Right lung (tissue), 5 donors: ENCODE results near the gene U2AF1L4. TPM values are rescaled to one million over a fixed set of nuclear protein-coding genes. Genes with fewer than 3 reads are reported as not detected.

Experiments
- DNase-seq, 2 donors: peaks; one replicate each; pipeline ENCODE4 v3.0.0-alpha.2; 2013
- polyA plus RNA-seq, 5 donors: library from polyadenylated mRNA; unstranded; fragments of 120-200 nt; gene quantifications; one replicate each; pipeline versions ENCODE4 v1.2.1 to v1.2.3, GENCODE V29; 2013; ENCODE audit warnings: inconsistent platforms in 1 of 5, low replicate concordance in 1 of 5; ENCODE audit not compliant: insufficient read length in 5 of 5, insufficient read depth in 1 of 5

U2AF1L4 gene
- polyA plus RNA-seq, 5 donors, result 15.1 to 21.7 (median 16.6) TPM

DNA sequence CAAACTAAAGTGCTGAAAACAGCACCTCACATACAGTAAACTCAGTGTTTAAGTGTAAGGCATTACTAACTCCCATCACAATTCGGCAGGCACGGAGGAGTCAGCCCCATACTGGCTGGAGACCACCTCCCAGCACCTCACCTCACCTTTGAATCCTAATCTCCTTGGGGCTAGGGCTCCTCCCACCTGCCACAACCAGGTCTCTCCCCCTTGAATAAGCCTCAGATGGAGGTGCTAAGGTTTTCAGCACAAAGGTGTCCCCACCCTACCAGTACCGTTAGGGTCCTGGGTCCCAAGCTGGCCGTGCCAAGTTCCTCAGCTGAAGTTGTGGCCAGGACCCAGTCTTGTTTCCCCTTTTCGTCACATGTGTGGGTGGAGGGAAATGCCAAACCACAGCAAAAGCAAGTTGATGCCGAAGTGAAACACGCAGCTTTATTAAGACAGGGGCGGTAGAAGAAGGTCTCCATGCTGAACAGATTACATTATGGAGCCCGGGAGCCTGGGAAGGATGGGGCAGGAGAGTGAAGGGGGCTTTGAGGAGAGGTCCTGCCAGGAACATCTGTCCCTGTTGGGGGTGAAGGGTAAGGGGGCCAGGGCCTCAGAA is 3.0 kb downstream of the U2AF1L4 start, which contains the start of gene IGFLR1:
IGFLR1 (minus strand) TSS at position 332 of the 604 bp plus-strand sequence. CDS start 1,272 bp downstream, outside the sequence.
- no peak for DNase-seq

DNA sequence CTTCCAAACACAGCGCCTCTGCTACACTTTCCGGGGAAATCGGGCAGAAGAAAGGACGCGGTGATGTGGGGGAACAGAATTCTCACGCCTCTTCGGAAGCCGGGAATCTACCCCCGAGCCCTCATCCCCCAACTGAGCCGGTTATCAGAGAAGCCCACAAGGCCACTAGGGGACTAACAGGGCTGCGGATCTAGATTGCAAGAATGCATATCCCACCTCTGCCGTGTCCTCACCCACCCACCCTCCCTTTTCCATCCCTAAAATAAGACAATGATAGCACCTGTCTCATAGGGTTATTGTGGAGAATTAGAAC is 4.1 kb downstream of the U2AF1L4 start:
- DNase-seq, result no peak

GRCh38 chr19:35740423-35741202 is 4.6 kb downstream of the U2AF1L4 start:
- peak; percentile 96 to 97 for DNase-seq

DNA sequence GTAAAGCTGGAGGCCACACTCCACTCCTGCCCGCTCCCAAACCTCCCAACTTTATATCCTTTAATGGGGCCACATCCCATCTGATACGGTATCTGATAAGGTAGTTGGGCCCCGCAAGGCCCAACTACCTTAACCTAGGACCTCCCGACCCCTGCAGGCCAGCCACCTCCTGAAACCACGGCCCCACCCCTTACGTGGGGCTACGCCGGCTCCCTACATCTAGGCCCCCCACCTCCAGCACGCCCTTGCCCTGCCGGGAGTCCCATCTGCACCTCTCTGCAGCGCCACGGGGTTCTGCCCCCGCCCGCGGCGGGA is 5.2 kb downstream of the U2AF1L4 start:
- DNase-seq, result no peak

DNA sequence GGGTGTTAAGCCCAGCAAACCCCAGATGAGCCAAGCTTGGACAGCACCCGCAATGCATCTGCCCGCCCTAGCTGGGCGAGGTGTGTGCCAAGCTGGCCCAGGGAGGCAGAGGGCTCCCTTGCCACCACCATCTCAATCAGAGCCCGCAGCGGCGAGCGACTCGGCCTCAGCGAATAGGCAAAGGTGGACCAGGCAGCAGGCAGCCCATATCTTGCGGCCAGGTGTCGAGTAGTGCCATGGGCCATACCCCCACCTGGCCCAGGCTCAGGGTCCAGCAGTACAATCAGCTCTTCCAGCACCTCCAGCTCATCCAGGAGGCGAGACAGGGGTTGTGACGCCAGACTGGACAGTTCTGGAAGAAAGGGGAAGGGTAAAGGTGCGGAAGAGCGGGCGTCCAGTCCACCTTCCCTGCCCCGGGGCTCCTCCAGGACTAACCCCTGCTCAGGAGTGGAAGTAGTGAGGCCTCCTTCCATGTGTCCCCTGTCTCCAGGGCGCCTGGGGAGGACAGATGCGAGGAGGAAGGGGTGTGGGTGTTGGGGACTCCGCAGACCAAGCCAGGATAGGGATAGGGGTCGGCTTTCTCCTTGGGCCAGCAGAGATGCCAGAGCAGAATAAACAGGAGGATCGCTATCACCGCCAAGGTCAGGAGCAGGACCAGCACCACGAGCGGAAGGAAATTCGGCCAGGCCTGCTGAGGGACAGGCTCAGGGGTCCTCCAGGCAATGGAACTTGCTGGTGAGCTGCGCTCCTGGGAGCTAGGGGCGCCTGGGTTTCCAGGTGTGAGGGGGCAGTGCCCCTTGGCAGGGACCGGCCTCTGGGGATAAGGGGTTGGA is 5.7 kb downstream of the U2AF1L4 start:
- no peak for DNase-seq

DNA sequence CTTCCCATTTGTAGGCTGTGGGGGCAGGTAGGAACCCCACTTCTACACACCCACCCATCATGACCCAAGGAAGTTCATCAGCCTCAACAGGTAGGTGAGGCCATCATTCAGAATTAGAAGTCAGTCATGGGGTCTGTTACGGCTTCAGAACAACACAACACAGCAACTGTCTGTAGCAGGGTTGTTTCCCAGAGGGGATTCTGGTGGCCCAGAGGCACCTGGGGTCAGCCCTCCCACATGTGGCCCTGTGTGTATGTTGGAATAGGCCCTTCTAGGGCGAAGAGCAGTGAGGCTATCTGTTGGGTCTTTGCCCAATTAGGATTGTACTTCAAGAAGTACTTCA is 6.4 kb downstream of the U2AF1L4 start:
- DNase-seq, result no peak

- DNase-seq, result no peak
These were observed 7.0 kb downstream of the U2AF1L4 start for GRCh38 chr19:35738021-35738886.

DNA sequence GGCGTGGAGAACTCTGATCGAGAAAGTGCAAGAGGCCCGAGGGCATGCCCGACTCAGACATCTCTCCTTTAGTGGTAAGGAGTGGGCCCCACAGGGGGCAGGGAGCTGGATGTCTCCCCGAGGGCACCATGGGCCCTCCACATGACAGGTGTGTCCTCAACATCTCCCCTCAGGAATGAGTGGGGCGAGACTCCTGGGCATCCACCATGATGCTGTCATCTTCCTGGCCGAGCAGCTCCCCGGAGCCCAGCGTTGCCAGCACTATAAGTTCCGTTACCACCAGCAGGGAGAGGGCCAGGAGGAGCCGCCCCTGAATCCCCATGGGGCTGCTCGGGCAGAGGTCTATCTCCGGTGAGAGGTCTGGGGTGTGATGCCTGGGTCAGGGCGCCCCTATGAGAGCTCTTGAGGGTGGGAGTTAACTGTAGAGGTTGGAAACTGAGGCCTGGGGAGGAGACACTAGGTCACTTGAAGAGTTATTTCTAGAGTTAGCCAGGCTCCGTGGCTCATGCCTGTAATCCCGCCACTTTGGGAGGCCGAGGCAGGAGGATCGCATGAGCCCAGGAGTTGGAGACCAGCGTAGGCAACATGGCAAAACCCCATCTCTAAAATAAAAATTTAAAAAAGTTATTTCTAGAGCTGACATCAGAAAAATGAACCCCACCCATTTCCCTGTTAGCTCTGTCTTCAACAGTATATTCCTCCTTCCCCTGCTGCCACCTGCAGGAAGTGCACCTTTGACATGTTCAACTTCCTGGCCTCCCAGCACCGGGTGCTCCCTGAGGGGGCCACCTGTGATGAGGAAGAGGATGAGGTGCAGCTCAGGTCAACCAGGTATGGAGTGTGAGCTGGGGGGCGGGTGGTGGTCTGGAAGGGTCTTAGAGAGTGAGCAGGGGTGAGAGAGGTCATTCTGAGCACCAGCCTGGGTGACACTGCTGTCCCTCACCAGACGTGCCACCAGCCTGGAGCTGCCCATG is 8.0 kb downstream of the U2AF1L4 start:
- no peak for DNase-seq

DNA sequence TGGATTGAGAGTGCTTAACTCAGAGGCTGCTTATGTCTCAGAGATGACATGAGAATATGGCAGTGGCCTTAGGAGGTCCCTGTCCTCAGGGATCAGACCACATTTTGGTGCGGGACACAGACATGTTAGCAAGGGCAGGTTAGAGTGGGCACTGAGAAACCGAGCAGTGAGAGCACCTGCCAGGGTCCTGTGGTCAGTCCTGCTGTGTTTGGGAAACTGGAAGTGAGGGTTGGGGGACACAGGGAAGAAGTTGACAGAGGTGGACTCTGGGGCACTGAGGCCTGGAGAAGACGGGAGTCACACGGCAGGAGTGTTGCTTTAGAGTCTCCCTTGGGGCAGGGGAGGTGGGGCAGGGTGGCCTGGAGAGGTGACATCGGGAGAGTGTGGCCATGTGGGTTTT is 10.3 kb downstream of the U2AF1L4 start:
- DNase-seq, result no peak

GRCh38 chr19:35734273-35734672 is 10.9 kb downstream of the U2AF1L4 start:
- DNase-seq, result no peak

DNA sequence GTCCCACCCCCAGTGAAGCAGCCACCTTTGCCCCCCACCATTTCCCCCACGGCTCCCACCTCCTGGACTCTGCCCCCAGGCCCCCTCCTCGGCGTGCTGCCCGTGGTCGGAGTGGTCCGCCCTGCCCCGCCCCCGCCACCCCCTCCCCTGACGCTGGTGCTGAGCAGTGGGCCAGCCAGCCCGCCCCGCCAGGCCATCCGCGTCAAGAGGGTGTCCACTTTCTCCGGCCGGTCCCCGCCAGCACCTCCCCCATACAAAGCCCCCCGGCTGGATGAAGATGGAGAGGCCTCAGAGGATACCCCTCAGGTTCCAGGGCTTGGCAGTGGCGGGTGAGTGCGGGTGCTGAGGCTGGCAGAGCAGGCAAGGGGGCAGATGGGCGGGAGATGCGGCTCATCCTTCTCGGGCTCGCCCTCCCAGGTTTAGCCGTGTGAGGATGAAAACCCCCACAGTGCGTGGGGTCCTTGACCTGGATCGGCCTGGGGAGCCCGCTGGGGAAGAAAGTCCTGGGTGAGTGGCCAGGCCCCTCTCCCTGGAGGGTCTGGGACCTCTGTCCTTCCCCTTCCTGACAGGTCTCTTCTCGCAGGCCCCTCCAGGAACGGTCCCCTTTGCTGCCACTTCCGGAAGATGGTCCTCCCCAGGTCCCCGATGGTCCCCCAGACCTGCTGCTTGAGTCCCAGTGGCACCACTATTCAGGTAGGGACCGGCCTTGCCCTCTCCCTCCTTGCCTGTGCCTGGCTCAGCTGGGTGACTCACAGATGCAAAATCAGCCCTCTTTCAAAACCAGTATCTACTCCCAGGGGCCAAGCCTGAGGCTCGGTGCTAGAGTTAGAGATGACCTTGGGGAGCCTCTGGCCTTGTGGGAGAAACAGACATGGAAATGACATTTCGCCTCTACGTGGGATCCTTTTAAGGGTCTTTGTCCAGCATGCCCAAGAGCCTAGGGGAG is 11.8 kb downstream of the U2AF1L4 start:
- DNase-seq, result no peak

GRCh38 chr19:35732540-35733179 is 12.6 kb downstream of the U2AF1L4 start:
- DNase-seq, result no peak

- DNase-seq, result no peak
These were observed 13.3 kb downstream of the U2AF1L4 start for GRCh38 chr19:35731779-35732405.

- no peak for DNase-seq
These were observed 13.9 kb downstream of the U2AF1L4 start for GRCh38 chr19:35731353-35731752.

- no peak for DNase-seq
These were observed 14.9 kb downstream of the U2AF1L4 start for GRCh38 chr19:35730326-35730725.

GRCh38 chr19:35729763-35730162 is 15.5 kb downstream of the U2AF1L4 start:
- DNase-seq, result no peak

GRCh38 chr19:35729021-35729420 is 16.2 kb downstream of the U2AF1L4 start:
- DNase-seq, result no peak

DNA sequence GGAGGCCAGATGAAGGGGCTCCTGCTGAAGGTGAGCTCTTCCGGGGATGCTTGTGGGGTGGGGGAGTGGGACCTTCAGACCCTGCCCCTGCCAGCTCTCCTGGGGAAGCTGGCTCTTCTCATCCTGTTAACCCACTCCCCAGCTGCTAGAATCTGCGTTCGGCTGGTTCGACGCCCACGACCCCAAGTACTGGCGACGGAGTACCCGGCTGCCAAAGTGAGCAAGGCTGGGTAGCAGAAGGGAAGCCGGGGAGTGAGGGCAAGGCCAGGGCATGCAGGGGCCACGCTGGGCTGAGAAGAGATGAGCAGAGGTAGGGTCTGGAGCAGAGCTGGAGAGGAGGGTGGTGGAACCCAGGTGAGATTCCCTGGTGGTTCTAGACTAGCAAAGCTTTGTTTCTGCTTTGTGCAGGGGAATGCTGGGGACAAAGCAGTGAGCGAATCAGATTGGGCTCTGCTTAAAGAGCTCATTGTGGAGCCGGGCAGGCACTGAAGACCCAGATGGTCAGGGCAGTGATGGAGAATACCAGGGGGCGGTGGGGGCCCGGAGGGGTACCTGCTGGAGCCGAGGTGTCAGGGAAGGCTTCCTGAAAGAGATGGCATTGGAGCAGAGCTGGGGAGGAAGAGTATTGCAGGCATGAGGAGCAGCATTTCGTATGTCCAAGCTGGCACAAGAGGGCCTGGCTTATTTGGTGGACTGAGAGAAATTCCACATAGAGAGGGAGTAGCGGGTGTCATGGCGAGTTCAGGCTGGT is 17.1 kb downstream of the U2AF1L4 start:
- DNase-seq, result no peak
